ENCODE measurements around the gene SHROOM3. TPM values are rescaled to one million over a fixed set of nuclear protein-coding genes. Genes with fewer than 3 reads are reported as not detected.
A peak's percentile ranks its signal among the peaks of the same experiment; 100 is the strongest.

SHROOM3 gene
- 10 to 100 TPM; 20.3 to 50.9 (median 34.9) TPM for total RNA-seq

- H3K27ac ChIP-seq = peak within 1 kb of the TSS in 1 of 4 donors; percentile 13
- no peaks in the 10 kb centered on the region for H3K36me3 ChIP-seq
- intact Hi-C loops (cut with DNase I) = no loop called here
- peaks cover 0 to 4% (median 0%) of the 10 kb centered on the region in 4 donors for H3K27me3 ChIP-seq
- no peaks in the 10 kb centered on the region for H3K9me3 ChIP-seq
- no peak for TF ChIP-seq CTCF (IDR thresholded peaks at IDR 0.05)
- no peak for TF ChIP-seq POLR2A (IDR thresholded peaks at IDR 0.05)
- no peak for DNase-seq
- H3K4me3 ChIP-seq = peak within 1 kb of the TSS in 2 of 4 donors; percentile 16 to 31
- H3K4me1 ChIP-seq = peaks cover 0 to 22% (median 3%) of the 10 kb centered on the region in 3 donors
- 17 to 21% methylated on average over 9 of the region's 9 CpGs for WGBS, 2 donors
Measured at GRCh38 chr4:76434901-76435527, at the start of gene SHROOM3. SHROOM3 (plus strand) TSS chr4:76435229; CDS start chr4:76436053, 824 bp downstream.

- H3K27ac ChIP-seq = no peak overlapping the region
Measured at GRCh38 chr4:76385974-76386373, 49.1 kb upstream of the SHROOM3 start.

GRCh38 chr4:76386566-76387305, 48.3 kb upstream of the SHROOM3 start:
- no peak for DNase-seq
- intact Hi-C loops (cut with DNase I) = no loop called here
- H3K27me3 ChIP-seq = peaks cover 0 to 4% (median 0%) of the 10 kb centered on the region in 4 donors
- H3K9me3 ChIP-seq = peaks cover 0 to 6% (median 0%) of the 10 kb centered on the region in 3 donors
- no peak overlapping the region for H3K4me3 ChIP-seq
- no peaks in the 10 kb centered on the region for H3K36me3 ChIP-seq
- no peak for TF ChIP-seq CTCF (IDR thresholded peaks at IDR 0.05)
- no peak for TF ChIP-seq POLR2A (IDR thresholded peaks at IDR 0.05)
- H3K4me1 ChIP-seq = no peaks in the 10 kb centered on the region
- 80 to 82% methylated on average over 3 to 6 of the region's 6 CpGs for WGBS, 2 donors
- H3K27ac ChIP-seq = no peak overlapping the region

More at GRCh38 chr4:76385974-76386373, 49.1 kb upstream of the SHROOM3 start:
- 84 to 86% methylated on average over 6 of the region's 6 CpGs for WGBS, 2 donors
- no peak for DNase-seq
- H3K36me3 ChIP-seq = no peaks in the 10 kb centered on the region
- peaks cover 0 to 6% (median 0%) of the 10 kb centered on the region in 3 donors for H3K9me3 ChIP-seq
- H3K4me3 ChIP-seq = no peak overlapping the region
- no peaks in the 10 kb centered on the region for H3K4me1 ChIP-seq
- intact Hi-C loops (cut with DNase I) = no loop called here
- no peak for TF ChIP-seq CTCF (IDR thresholded peaks at IDR 0.05)
- no peak for TF ChIP-seq POLR2A (IDR thresholded peaks at IDR 0.05)
- H3K27me3 ChIP-seq = peaks cover 0 to 5% (median 2%) of the 10 kb centered on the region in 4 donors

DNA sequence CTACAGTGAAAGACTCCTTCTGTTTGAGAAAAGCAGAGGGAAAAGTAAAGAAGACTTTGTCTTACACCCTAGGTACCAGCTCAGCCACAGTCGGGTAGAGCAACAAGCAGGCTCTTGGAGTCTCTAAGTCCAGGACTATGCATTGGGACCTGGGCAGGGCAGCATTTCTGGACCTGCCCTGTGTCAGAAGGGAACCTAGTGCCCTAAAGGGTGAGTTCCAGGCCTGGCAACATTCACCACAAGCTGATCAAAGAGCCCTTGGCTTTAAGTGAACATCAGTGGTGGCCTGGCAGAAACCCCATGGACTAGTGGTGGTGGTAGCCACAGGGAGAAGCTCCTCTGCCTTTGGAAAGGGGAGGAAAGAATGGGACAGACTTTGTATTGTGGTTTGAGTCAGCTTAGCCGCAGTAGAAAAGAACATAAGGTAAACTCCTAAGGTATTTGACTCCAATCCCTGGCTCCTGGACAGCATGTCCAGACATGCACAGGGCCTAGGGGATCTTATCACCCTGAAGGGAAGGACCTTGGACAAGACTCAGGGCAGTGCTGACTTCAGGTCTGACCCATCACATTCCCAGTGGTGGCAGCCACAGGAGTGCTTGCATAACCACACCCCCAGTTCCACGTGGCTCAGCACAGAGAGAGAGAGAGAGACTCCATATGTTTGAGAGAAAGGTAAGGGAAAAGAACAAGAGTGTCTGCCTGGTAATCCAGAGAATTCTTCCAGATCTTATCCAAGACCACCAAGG, 46.7 kb upstream of the SHROOM3 start:
- H3K27me3 ChIP-seq = peaks cover 0 to 4% (median 0%) of the 10 kb centered on the region in 4 donors
- H3K4me3 ChIP-seq = no peak overlapping the region
- H3K36me3 ChIP-seq = no peaks in the 10 kb centered on the region
- TF ChIP-seq CTCF (IDR thresholded peaks at IDR 0.05) = no peak
- no peak for TF ChIP-seq POLR2A (IDR thresholded peaks at IDR 0.05)
- H3K4me1 ChIP-seq = no peaks in the 10 kb centered on the region
- H3K27ac ChIP-seq = no peak overlapping the region
- peaks cover 0 to 6% (median 0%) of the 10 kb centered on the region in 3 donors for H3K9me3 ChIP-seq
- 29 to 51% methylated on average over 1 to 2 of the region's 3 CpGs for WGBS, 2 donors
- no peak for DNase-seq
- intact Hi-C loops (cut with DNase I) = no loop called here
